Tibial nerve (tissue), 4 donors: Measurements from ENCODE around the gene CACNA1A.
"Not testable (repeated sequence)": the region's sequence is repeated elsewhere in the genome, so short reads cannot be mapped to it uniquely, and the experiment has no call there.

ENCODE experiments used
- EP300 ChIP-seq, 2 donors: sonication (generic); formaldehyde crosslinking; IDR thresholded peaks; one replicate each; pipeline ENCODE4 v1.6.1; 2017; ENCODE audit warnings: antibody characterized with exemption in 2 of 2, mild to moderate bottlenecking in 1 of 2
- POLR2A ChIP-seq, 2 donors: fragments of 450-650 bp; IDR thresholded peaks; one replicate each; pipeline ENCODE4 v1.6.1; 2017; ENCODE audit warnings: antibody characterized with exemption in 2 of 2, mild to moderate bottlenecking in 2 of 2, moderate library complexity in 2 of 2
- TF ChIP-seq, protein P1 (sequence below), 5 experiments: fragments of 200-600 bp in 3 of 5; fragments of 450-650 bp in 2 of 5; sonication (generic) in 3 of 5; IDR thresholded peaks; one replicate each; pipeline ENCODE4 v1.5.1; 2016 to 2019; ENCODE audit warnings: antibody characterized with exemption in 5 of 5, mild to moderate bottlenecking in 3 of 5, moderate library complexity in 2 of 5

DNA sequence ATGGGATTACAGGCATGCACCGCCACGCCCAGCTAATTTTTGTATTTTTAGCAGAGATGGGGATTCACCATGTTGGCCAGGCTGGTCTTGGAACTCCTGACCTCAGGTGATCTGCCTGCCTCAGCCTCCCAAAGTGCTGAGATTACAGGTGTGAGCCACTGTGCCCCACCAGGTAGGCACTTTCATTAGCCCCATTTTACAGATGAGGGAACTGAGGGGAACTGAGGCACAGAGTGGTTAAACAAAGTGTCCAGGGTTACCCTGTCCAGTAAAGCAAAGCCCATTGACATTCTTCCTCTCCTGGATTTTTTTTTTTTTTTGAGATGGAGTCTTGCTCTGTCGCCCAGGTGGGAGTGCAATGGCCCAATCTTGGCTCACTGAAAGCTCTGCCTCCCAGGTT is 340.1 kb downstream of the CACNA1A start:
- TF ChIP-seq, protein P1, sequence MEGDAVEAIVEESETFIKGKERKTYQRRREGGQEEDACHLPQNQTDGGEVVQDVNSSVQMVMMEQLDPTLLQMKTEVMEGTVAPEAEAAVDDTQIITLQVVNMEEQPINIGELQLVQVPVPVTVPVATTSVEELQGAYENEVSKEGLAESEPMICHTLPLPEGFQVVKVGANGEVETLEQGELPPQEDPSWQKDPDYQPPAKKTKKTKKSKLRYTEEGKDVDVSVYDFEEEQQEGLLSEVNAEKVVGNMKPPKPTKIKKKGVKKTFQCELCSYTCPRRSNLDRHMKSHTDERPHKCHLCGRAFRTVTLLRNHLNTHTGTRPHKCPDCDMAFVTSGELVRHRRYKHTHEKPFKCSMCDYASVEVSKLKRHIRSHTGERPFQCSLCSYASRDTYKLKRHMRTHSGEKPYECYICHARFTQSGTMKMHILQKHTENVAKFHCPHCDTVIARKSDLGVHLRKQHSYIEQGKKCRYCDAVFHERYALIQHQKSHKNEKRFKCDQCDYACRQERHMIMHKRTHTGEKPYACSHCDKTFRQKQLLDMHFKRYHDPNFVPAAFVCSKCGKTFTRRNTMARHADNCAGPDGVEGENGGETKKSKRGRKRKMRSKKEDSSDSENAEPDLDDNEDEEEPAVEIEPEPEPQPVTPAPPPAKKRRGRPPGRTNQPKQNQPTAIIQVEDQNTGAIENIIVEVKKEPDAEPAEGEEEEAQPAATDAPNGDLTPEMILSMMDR (IDR thresholded peaks at IDR 0.05): not testable (repeated sequence)
- TF ChIP-seq EP300, POLR2A (IDR thresholded peaks at IDR 0.05): not testable (repeated sequence)
